Stimulated activated CD8-positive, alpha-beta memory T cell treated with anti-CD3 and anti-CD28 coated beads, Interleukin-2, amount 100 ng/mL, for 1 hour (primary cell): Measurements from ENCODE around the gene GALNT16.
"Not testable (repeated sequence)": the region's sequence is repeated elsewhere in the genome, so short reads cannot be mapped to it uniquely, and the experiment has no call there.

ENCODE experiments used
- DNase-seq, 2 donors: peaks; one replicate each; pipeline ENCODE4 v3.0.0-alpha.2; 2020; ENCODE audit warnings: low read depth in 2 of 2

GALNT16 gene

DNA sequence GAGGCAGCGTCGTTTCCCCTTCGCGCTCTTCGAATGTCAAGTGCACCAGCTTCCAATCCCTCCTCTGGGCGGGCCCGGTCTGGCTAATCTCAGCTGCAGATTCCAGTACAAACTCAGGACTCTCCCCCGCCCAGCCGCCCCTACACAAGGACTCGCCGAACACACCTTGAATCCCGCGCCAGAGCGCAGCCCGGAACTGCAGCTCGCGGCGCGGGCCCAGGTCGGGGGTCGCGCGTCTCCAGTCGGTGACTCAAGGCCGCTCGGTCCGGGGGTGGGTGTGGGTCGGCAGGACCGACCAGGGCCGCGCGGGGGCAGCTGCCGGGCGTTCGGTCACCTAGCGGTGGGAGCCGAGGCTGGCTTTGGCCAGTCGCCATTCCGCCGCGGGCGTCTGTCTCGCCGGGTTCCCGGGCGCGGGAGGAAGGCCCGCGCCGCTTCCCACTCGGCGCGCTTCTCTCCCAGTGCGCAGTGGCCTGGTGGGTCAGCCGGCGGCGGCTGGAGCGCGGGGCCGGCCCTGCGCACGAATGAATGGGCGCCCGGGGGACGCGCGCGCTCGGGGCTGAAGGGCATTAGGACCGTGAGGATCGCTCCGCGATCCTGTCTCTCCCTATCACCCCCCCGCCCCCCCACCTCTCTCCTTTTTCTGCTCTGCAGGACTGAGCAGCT is at the start of gene GALNT16:
Gene GALNT16 (plus strand): TSS at position 632 of the 663 bp plus-strand sequence. CDS start 133 bp downstream, outside the sequence.
- no peak for DNase-seq

DNA sequence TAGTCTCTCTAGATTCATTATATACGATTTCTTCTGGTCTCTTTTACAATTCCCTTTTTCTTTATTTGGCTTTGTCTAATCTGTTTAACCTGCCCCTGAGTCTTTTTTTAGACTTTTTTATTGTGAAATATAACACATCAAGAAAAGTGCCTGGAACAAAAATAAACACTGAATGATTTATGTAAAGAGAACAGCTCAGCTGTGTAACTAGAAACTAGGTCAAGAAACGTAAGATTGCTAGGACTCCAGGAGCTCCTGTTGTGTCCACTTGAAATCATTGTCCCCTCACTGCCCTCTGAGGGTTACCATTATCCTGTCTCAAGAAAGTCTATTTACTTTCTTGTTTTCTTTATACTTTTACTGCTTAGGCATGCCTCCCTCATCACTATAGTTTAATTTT is 45.6 kb upstream of the GALNT16 start:
- no peak for DNase-seq

DNA sequence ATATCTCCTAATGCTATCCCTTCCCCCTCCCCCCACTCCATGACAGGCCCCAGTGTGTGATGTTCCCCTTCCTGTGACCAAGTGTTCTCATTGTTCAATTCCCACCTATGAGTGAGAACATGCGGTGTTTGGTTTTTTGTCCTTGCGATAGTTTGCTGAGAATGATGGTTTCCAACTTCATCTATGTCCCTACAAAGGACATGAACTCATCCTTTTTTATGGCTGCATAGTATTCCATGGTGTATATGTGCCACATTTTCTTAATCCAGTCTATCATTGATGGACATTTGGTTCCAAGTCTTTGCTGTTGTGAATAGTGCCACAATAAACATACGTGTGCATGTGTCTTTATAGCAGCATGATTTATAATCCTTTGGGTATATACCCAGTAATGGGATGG is 42.3 kb upstream of the GALNT16 start:
- DNase-seq: not testable (repeated sequence)

DNA sequence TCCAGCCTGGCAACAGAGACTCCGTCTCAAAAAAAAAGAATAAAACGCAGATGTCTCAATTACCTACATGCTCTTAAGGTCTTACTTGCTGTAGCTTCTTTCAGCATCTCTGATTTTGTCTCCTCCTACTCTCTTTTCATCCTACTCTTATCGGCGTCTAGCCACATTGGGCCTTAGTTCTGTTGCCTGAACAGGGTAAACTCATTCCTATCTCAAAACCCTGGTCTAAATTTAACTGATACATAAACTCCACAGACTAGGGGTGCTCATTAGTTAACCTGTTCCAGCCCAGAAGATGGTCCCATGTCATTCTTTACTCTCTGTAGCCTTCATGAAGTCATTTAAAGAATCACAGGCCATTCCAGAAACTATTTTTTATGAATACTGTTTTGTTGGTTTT is 35.0 kb upstream of the GALNT16 start:
- DNase-seq: no peak

DNA sequence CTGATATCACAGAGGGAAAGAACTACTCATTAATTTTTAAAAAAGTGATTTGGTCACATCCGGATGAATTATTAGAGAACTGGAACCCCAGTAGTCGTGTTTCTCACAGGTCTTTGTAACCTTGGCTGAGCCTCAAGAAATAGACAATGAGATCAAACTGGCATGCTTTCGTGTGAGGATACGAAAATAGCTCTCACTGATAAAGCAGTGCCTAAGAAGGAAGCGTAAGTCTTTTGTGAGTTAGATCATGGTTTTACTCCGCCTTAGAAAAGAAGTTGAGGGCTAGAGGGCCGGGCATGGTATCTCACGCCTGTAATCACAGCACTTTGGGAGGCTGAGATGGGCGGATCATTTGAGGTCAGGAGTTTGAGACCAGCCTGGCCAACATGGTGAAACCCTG is 33.8 kb upstream of the GALNT16 start:
- DNase-seq: no peak

DNA sequence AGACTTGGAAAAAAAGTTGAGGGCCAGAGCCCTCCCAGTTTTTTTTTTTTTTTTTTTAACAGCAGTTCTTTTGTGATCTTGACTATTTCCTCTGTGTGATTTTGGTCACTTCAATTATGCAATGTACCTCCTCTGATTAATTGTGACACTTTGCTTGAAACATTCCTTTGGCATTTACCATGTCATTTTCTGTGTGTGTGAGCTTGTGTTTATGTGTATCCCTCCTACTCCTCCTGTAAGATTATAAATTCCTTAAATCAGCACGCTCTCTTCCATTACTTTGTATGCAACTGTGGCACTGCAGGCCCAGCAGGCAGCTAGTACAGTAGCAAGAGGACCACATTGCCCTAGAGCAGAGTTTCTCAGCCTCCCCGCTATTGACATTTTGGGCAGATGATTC is 33.2 kb upstream of the GALNT16 start:
- DNase-seq: no peak

DNA sequence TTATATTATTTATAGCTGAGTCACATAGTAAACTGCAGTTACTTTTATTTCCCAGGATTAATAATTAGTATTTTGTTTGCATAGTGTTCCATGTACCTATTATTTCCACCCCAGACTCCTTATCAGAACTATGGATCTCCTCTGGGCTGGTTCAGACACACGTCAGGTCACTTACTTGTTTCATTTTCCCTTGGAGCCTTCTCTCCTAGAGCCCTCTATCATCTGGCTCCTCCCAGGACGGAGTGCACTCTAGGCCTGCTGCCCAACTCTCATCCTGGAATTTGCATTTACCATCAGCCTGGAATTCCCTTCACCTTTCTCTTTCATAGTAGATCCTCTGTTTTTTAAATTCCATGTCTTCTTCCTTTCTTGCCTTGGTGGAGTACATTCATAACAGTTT is 28.5 kb upstream of the GALNT16 start:
- DNase-seq: no peak

DNA sequence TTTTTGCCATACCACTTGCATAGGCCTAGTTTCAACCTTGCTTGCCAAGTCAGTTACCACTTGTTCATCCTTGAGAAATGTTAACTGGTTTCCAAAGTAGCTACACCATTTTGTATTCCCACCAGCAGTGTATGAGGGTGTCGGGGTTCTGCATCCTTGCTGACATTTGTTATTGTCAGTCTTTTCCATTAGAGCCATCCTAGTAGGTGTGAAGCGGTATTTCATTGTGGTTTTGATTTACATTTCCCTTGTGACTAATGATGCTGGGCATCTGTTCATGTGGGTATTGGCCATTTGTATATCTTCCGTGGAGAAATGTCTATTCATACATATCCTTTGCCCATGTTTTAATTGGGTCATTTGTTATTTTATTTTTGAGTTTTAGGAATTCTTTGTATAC is 27.6 kb upstream of the GALNT16 start:
- no peak for DNase-seq

DNA sequence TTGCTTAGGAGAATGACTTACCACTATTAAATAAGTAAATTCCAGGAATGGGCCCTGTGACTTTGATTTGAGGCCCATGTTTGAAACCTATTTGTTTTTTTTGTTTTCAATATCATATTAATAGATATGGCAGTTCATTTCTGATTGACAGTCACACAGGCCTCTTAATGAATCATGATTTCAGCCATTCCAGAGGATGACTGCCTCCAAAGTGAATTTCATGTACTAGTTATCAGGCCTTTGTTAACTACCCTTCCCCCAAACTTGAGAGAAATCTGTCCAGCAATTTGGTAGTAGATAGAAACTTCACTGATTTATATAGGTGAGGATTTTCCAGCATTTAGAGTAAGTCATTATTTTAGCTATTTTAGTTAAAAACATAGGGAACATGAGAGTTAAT is 25.9 kb upstream of the GALNT16 start:
- DNase-seq: no peak

DNA sequence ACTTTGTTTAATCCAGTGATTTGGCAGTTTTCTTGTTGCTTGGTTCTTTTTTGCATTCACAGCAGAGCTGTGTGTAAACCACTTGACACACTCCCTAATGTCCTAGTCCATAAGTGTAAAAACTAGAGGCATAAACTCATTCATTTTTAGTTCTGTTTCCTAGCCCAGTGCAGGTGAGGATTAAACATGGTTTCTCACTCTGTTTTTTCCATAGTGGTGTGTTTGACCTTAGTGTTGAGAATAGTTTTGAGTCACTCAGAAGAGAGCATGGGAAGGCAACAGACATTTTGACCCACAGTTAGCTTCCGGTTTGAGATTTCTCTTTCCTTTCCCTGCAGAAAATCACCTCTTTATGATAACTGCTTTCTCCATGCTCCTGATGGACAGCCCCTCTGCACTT is 24.2 kb upstream of the GALNT16 start:
- no peak for DNase-seq

DNA sequence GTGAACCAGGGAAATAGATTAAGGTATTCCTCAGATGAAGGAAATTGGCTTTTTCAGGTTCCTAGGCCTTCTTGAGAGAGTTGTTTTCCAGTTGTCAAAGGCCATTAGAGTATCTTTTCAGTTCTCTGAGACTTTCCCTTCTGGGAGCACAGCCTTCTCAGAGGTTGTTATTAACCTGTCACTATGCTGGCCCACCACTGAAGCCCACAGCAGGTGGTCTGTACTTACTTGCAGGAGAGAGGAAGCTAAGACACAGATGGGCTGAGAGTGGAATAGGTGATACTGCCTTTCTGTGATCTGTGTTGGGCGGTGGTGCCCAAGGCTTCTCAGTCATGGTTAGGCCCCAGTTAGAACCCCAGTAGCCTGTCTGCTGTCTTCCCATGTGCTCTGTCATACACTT is 22.8 kb upstream of the GALNT16 start:
- DNase-seq: no peak

DNA sequence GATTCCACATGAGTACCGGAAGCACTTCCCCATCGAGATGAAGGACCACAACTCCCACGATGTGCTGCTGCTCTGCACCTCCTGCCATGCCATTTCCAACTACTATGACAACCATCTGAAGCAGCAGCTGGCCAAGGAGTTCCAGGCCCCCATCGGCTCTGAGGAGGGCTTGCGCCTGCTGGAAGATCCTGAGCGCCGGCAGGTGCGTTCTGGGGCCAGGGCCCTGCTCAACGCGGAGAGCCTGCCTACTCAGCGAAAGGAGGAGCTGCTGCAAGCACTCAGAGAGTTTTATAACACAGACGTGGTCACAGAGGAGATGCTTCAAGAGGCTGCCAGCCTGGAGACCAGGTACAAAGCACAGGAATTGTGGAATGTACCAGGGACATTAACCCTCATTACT is 22.4 kb upstream of the GALNT16 start:
- DNase-seq: no peak

DNA sequence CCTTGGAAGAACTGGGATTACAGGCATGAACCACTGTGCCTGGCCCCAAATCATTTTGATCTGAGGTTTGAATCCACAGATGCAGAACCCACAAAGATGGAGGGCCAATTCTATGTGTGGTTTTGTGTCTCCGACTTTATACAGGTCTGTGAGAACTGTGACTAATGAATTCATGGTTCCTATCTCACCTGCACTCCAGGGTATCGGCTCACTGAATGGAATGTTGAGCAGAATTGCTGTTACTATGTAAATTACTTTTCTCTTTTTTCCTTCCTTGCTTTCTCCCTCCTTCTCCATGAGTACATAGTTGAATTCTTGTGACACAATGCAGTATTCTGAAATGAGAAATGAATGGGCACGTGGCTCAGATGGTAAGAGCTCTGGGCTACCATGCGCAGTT is 21.1 kb upstream of the GALNT16 start:
- no peak for DNase-seq

DNA sequence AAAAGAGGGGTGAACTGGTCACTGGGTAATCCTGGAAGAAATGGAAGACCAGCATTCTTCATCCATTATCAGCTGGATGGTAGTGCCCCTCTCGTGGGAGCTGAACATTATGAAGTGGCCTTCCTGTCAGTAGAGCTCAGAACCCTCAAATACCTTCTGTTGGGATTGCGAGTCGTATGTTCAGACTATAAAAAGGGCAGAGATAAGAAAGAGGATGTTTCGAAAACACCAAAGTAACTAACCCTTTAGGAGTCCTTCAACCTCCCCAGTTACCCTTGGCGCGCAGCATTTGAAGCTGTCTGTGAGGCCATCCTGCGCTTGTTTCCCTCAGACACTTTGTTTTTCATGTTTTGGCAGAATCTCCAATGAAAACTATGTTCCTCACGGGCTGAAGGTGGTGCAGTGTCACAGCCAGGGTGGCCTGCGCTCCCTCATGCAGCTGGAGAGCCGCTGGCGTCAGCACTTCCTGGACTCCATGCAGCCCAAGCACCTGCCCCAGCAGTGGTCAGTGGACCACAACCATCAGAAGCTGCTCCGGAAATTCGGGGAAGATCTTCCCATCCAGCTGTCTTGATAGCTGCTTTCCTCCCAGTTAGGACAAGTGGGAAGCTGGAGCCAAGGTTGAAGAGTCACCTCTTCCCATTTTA is 19.3 kb upstream of the GALNT16 start:
- no peak for DNase-seq

DNA sequence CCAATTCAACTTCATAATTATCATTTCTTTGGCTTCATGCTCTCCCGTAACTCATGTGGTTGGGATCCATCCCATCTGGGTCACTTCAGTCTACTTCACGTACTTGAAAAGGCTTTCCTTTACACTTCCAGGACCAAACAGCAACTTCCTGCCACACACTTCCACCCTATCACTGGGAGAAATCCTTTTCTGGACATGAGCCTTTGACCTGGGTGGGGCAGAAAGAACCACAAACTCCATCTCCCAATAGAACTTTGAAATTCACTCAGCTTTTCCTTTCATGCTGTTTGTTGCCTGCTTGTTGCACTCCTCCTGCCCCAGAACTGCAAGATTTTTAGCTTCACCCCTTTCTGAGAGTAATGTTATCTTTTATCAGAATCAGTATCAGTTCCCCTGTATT is 18.4 kb upstream of the GALNT16 start:
- no peak for DNase-seq

DNA sequence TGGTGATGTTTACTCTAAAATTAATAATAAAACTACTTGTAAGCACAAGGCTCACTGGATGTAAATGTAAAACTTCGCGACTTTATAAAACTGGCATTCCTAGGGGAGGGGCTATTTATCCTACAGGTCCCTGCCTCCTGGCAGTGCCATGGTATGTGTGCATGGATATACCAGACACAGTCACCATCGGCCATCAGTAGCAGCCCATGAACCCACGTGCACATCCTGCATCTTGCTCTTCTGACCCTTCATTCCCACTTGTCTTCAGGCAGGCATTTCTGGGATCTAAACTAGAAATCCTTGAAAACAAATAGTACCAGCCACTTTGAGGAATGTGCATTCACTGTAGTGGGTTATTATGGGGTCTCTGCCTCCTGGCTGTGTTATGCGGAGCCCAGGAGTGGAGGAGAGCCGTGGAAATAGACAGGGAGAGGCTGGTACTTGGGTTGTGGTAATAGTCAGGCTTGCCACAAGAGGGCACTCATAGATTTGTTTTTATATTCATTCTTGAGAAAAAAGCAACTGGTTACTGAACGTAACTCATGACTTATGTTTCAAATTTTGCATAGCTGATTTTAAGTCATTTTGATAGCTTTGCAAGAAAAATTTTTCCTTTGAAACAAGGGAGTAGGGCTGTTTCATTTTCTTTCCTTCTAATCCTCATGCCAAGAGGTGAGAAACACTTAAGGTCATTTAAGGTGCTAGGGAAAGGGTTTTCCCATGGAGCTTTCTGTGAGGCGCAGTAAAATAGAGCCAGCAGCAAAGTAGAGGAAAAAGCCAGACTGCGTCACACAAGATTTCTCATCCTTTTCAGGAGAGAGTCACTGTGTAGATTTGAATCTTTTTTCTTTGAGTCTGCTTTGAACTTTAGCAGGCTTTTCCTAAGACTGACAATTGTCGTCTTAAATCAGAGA is 17.4 kb upstream of the GALNT16 start:
- DNase-seq: peak in 1 of 2 donors; percentile 14

DNA sequence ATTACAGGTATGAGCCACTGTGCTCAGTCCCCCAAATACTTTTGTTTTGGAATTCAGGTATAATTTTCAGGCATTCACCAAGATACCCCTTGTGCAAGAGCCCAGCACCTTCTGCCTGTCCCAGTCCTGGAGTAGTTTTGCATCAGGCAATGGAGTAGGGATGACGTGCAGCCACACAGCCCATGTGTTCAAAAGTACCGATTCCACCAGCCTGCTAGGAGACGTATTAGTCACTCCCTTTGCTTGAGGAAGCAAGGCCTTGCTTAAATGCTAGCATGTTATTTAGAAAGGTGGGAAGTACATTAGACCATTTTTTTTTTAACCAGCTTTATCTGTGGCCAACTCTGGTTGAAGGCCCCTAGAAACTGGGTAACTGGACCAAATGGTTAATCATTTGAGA is 15.0 kb upstream of the GALNT16 start:
- no peak for DNase-seq

DNA sequence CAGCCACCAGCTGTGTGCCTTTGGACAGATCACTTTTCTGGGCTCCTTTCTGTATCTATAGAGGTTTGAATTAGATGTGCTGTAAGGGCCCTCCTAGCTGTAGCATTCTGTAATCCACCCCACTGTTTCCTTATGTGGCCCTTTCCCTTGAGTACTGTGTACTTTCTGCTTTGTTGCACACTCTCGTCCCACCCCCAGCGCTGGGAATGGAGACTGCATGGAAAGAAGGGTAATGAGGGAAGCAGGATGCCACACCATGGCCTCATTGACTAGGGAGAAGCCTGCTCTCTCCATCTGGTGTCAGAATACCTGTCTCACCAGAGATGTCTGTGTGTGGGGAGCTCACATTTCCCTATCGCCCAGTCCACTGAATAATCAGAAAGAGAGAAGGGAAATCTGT is 13.6 kb upstream of the GALNT16 start:
- no peak for DNase-seq

DNA sequence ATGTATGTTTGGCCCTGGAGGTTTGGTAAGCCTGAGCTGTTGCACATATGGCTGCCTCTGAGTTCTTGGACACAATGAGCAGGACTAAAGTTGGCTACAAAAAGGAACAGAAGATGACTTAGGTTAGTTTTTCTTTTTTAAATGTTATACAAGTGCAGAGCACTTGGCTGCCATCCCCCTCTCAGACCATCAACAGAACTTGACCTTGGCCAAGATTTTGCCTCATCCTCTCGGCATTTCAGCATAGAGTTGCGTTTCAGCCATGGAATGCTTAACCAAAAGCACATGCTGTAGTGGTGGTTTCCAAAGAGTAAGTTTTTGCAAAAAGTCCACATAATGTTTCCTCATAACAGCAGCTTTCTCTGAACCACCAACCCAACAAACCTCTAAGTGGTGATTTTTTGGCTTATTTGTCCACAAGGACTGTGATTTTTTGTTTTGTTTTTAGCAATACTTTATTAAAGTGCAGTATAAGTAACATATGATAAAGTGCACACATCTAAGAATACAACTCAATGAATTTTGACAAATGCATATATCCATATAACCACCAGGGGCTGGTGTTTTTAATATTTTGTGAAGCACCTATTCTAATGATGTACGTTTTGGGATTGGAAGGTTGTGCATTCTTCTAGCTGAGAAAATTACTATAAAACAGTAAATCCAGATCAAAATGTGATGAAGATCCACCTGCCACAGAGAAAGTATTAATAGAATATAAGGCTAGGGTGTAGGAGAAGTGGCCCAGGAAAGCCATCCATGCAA is 12.1 kb upstream of the GALNT16 start:
- DNase-seq: no peak

DNA sequence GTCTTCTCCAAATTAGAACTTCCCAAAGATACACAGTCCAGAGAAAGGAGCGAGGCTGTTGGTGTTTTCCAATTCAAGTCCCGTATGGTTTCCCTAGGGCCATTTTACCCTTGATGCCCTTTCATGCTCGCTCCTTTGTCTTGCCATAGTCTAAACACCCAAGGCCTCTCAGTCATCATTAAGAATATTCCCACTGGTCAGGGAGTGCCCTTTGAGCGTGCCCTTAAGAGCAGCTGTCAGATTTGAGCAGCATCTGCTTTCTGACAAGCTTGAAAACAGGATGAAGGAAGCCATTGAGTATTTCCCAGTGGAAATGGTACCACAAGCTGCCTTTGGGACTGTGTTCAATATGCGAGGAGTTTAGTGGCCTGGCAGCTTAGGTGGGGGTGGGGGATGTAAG is 10.4 kb upstream of the GALNT16 start:
- no peak for DNase-seq

DNA sequence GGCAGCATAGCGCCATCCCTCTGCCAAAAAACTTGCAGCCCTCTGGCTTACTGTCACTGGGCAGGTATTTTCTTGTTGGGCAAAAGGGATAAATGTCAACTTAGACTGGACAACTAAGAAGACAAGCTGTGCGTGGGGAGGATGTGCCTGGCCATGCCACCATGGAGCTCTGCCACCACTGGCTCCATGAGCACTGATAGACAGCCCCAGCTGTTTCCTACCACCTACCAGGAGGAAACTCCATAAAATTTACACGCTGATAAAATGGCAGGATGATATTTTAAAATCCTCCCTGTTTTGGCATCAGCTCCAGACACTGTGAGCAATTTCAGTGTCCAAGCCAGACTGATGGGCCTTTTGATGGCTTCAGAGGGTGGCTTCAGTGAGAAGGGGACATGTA is 7.1 kb upstream of the GALNT16 start:
- DNase-seq: no peak

DNA sequence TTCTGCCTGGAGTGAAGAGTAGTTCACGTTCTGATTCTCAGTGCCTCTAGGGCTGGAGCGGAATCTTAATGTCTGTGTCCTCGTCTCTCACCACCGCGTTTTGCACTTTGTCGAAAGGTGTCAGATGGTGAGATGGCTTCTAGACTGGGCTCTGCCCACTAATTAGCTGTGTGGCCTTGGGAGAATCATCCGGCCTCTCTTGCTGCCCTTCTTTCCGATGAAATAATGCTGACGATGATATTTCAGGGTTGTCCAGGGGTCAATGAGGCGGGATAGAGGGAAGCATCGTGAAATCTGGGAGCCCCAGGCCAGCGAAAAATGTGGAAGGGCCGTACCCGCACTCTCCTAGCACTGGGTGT is 811 bp upstream of the GALNT16 start:
- DNase-seq: no peak
